CD4-positive, alpha-beta T cell treated with Interleukin-6 for 4 hours (primary cell): Measurements from ENCODE around the gene PDE6G.
"Not testable (repeated sequence)": the region's sequence is repeated elsewhere in the genome, so short reads cannot be mapped to it uniquely, and the experiment has no call there.

ENCODE experiments used
- DNase-seq: peaks from one replicate; pipeline ENCODE4 v3.0.0-alpha.2; 2020; ENCODE audit warnings: mixed read lengths

PDE6G gene

DNA sequence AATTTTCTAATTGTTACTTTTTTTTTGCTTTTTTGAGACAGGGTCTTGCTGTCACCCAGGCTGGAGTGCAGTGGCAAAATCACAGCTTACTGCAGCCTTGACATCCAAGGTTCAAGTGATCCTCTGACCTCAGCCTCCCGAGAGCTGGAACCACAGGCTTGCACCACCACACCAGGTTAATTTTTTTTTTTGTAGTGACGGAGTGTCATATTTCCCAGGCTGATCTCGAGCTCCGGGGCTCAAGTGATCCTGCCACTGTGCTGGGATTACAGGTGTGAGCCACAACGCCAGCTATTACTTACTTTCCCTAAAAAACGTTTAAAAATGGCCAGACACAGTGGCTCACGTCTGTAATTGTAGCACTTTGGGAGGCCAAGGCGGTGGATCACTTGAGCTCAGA is 26.1 kb downstream of the PDE6G start:
- DNase-seq = no peak

DNA sequence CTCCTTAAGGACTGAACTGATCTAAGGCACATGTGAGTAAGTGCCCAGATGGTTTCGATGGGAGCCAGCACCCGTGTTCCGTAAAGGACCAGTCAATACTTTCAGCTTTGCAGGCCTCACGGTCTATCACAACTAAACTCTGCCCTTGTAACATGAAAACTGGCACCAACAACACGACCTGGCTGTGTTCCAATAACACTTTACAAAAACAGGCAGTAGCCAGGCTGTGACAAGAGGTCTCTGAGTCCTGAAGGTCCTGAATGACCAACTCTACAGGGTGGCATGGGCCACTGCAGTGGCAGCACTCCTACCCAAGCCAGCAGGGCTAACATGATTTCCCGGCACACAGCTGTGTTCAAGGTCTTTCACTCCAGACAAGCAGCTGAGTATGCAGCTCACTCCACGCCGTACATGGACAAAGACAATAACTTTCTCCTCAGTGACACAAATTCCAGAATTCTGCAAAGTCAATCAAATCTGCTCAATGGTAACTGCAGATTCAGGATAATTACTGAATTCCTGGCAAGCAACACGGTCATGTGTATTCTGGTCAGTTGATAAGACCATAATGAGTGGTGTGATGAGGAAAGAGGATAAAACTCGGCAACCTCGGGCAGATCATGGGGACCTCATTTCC is 34.7 kb downstream of the PDE6G start:
- no peak for DNase-seq

- DNase-seq = not testable (repeated sequence)
Observed at GRCh38 chr17:81618307-81618706, 38.0 kb downstream of the PDE6G start.

DNA sequence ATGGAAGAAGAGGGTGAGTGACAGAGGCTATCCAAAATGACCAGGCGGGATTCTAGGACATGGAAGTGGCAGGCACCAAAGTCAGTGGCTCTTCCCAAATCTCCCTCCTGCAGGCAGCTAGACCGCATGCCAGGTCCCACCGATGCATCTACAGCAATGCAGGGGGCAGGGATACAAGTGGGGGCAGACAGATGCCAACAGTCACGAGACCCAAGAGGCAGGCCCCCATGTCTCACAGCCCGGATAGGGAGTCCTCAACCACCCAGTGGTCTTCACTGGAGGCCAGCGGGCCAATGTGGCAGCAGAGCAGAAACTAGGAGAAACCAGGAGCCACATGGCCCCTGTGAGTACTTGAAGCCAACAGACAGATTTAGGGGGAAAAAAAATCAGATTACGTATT is 39.5 kb downstream of the PDE6G start:
- DNase-seq = no peak

DNA sequence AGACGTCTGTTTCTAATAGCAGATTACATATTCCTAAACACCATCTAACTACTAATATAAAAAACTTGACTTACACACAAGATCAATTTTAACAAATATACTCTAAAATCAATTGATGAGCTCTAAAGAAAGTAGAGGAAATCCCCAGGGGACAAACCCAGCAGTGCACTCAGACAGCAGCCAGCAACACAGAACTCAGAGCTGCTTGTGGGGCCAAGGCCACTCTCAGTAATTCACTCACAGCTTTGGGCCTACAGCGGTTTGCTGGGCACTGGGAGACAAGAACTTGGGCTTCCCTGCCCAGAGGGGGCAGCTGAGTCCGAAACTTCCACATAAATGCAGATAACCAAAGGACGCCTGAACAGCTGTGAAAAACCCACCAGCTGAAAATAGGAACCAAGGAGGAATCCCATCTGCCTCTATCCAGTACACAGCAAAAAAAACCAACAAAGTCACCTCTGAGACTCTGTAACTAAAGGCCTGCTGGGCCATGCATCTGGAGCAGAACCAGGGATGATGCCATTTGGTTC is 40.9 kb downstream of the PDE6G start:
- no peak for DNase-seq

DNA sequence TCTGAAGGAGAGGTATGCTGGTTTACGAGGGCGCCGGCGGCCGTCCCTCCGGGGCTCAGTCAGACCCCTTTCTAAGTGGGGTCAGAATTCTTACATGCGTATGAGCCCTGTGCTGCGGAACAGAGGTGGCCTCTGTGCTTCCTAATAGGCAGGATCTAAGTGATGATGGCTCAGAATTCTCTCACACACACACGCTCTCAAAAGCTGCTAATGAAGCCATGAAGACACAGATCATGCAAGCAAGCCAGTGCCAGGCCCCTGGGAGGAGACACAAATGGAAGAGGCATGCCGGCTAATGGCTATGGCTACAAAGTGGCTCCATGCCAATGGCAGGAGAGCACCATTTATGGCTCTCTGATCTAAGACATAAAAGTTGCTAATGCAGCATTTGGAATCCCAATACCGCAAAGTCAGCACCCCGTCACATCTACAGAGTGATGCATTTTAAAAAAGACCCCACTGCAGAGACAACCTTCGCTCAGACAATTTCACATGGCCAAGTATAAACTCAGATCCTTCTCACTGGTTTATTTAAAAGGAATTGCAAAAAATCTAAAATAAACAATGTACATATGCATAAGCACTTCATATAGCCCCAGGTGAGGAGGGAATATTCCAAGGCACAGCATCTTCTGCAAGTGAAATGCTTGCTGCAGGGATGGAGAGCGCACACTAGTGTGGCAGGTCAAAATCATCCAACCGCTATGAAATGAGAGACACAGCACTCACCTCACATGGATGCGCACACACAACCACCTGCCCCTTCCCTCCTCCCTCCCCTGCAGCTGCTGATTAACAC is 44.0 kb downstream of the PDE6G start:
- no peak for DNase-seq

DNA sequence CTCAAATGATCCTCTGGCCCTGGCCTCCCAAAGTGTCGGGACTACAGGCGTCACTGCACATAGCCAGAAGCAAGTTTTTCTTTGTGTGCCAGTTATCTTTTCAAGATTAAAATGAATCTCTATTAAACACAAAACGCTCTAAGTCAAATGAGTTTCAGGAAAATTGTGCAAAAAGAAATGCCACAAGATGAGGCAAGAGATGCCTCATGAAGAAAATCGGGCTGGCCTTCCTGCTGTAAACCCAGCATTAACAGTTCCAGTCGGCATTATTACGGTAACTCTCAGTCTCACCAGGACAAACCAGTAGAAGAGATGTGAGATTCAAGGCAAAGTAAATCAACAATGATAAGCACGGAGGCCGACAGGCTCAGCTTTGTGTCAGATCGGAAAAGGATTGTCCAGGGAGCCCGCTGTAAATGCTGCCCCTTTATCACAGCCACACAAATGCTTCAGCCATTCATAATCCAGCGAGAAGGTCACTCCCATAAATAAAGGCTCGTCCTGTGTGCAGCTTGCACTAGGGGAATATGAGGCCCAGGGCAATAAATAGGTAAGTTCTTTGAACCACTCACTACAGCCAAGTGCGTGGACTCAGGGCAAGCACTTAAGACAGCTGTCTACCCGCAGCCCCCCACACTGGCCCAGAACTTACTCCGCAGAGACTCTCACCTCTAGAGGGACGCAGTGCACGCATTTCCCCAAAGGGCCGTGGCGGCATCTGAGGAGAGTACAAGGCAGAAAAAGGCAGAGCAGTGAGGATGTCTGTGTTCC is 46.6 kb downstream of the PDE6G start:
- DNase-seq = no peak

DNA sequence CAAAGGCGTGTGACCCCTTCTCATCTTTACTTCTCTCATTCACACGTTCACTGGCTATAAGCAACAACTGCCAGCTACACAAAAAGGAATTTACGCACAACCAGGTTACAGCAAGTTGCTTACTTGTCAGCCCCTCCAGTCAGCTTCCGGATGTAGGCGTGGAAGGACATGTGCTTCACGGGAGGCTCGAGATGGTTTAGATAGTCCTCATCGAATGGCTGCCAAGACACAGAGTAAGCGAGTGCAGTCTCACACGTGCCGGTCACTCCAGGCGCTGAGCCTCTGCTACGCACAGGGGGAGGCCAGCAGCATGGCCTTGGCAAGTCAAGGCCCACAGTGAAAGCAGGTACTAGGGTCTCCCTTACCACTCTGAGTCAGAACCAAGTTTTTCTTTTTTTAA is 47.7 kb downstream of the PDE6G start:
- no peak for DNase-seq

GRCh38 chr17:81608082-81608481 is 48.3 kb downstream of the PDE6G start:
- DNase-seq = no peak

GRCh38 chr17:81607431-81607830 is 48.9 kb downstream of the PDE6G start:
- no peak for DNase-seq

DNA sequence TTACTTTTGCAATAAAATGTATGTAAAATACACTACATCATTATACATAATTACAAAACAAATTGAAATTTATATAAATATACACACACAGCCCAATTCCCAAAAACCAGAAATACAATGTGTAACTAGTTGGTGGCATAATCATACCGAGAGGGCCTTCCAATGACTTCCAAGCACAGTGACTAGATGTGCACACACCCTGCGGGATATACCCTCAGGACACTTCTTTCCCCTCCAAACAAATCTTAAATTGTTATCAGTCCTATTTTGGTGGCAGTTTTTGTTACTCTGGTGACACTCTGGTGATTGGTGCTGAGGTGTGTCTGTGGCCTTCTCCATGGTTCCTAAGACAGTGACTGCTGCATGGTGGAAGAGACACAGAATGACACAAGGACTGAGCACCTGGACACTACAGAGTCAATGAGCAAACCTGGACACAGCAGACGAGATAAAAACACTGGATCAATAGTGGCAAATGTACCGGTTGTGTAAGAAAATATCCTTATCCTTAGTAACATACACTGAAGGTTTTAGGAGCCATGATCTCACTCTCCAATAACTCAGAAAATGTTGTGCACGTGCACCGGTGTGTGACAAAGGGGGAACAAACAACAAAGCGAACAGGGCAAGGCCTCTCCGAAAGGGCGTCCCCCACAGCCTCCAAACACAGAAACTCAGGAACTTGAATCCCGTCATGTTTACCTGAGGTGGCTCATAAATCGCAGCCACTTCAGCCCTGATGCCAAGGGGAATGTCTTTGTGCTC is 52.3 kb downstream of the PDE6G start:
- no peak for DNase-seq

DNA sequence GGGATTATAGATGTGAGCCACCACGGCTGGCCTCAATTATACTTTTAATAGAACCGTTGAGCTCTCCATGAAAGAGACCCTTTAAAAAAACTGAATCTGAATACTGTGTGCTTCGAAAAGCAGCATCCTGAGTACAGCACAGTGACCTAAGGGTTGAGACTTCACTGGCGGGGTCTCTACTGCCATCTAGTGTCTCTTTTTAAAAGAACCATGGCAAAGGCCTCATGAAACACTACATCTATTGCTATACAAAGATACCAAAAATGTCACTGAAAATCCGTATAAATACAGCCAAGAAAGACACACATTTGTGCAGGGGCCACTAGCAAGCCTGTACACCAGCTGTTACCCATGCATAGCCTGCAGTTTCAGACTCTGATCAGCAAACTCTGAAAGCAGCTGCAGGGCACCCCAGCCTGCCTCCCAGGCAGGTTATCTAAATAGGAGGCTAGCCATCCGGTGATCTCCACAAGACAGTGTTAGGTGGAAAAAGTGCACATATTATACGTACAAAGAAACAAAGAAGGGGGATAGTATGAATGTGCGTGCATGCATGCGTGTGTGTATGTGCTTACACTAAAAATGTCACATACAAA is 54.7 kb downstream of the PDE6G start:
- peak; percentile 45 for DNase-seq
